MM.1S (cell line): ENCODE results near the gene LTB4R.

Experiments
- DNase-seq: peaks from one replicate; pipeline ENCODE4 v3.0.0-alpha.2; 2015
- H2AFZ ChIP-seq: fragments of 300-600 bp; sonication (generic); 2 replicates; pipeline ENCODE4 v1.6.0; 2016; ENCODE audit warnings: antibody characterized with exemption, low read length
- H3F3A ChIP-seq: fragments of 300-600 bp; sonication (generic); 2 replicates; pipeline ENCODE4 v1.6.1; 2016; ENCODE audit warnings: mild to moderate bottlenecking, antibody characterized with exemption, low read length, moderate library complexity, mixed read lengths; ENCODE audit not compliant: insufficient read depth
- H3K27ac ChIP-seq: fragments of 300-600 bp; sonication (generic); 2 replicates; pipeline ENCODE4 v1.5.1; 2016; ENCODE audit warnings: mild to moderate bottlenecking, low read length
- H3K27me3 ChIP-seq: fragments of 300-600 bp; sonication (generic); replicated peaks from 2 replicates; pipeline ENCODE4 v1.6.0; 2016; ENCODE audit warnings: low read length; ENCODE audit not compliant: insufficient read depth
- H3K36me3 ChIP-seq: fragments of 300-600 bp; sonication (generic); replicated peaks from 2 replicates; pipeline ENCODE4 v1.6.1; 2016; ENCODE audit warnings: mild to moderate bottlenecking, low read length, mixed read lengths; ENCODE audit not compliant: insufficient read depth
- H3K4me1 ChIP-seq: fragments of 300-600 bp; sonication (generic); 2 replicates; pipeline ENCODE4 v1.6.1; 2016; ENCODE audit warnings: low read length, mixed read lengths
- H3K4me2 ChIP-seq: fragments of 300-600 bp; sonication (generic); 2 replicates; pipeline ENCODE4 v1.6.0; 2016; ENCODE audit warnings: low read depth, low read length
- H3K4me3 ChIP-seq: fragments of 300-600 bp; sonication (generic); 2 replicates; pipeline ENCODE4 v1.5.1; 2016; ENCODE audit warnings: low read length, mixed read lengths
- H3K79me2 ChIP-seq: fragments of 300-600 bp; sonication (generic); 2 replicates; pipeline ENCODE4 v1.6.1; 2016; ENCODE audit warnings: mixed run types, low read length, mixed read lengths
- H3K9ac ChIP-seq: fragments of 300-600 bp; sonication (generic); 2 replicates; pipeline ENCODE4 v1.6.1; 2016; ENCODE audit warnings: low read length, mixed read lengths
- H3K9me2 ChIP-seq: fragments of 300-600 bp; sonication (generic); replicated peaks from 2 replicates; pipeline ENCODE4 v1.6.1; 2016; ENCODE audit warnings: mild to moderate bottlenecking, low read length, mixed read lengths; ENCODE audit not compliant: insufficient read depth
- H3K9me3 ChIP-seq: fragments of 300-600 bp; sonication (generic); replicated peaks from 2 replicates; pipeline ENCODE4 v1.6.1; 2016; ENCODE audit warnings: mild to moderate bottlenecking, low read length, mixed read lengths; ENCODE audit not compliant: insufficient read depth
- H4K20me1 ChIP-seq: fragments of 300-600 bp; sonication (generic); 2 replicates; pipeline ENCODE4 v1.6.1; 2016; ENCODE audit warnings: mild to moderate bottlenecking, low read length, moderate library complexity, mixed read lengths; ENCODE audit not compliant: insufficient read depth
- EZH2 ChIP-seq: fragments of 300-600 bp; sonication (generic); optimal IDR thresholded peaks from 2 replicates; pipeline ENCODE3; 2017; ENCODE audit warnings: low read depth, mild to moderate bottlenecking, antibody characterized with exemption, low read length, mixed read lengths
- EZH2phosphoT487 ChIP-seq: fragments of 300-600 bp; sonication (generic); IDR thresholded peaks from 2 replicates; pipeline ENCODE4 v1.6.1; 2018; ENCODE audit warnings: antibody characterized with exemption, low read length
- TF ChIP-seq, protein P1 (sequence below): fragments of 300-600 bp; sonication (generic); IDR thresholded peaks from 2 replicates; pipeline ENCODE4 v1.5.1; 2016; ENCODE audit warnings: antibody characterized with exemption, low read length, mixed read lengths

The LTB4R gene

DNA sequence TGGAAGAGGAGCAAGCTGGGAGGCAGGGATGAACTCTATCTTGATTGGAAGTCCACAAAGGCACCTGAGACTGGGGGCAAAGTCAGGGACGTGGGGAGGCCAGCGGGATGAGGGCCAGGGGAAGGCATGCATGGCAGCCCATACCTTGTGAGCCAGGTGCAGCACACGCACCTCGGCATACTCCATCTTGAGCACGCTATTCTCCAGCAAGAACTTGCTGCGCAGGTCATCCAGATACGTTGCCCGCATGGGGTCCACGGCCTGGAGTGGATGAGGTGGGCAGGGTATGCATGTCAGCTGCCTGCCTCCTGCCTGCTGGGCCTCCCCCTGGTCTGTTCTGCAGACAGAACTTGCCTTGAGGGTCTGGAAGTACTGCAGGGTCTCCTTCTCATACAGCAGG is 43.8 kb upstream of the LTB4R start:
- no peaks in the 10 kb centered on the region for H4K20me1 ChIP-seq
- no peak overlapping the region for H3K9ac ChIP-seq
- no peak for DNase-seq
- H3K27ac ChIP-seq = no peak overlapping the region
- H2AFZ ChIP-seq = no peak overlapping the region
- no peak for TF ChIP-seq EZH2phosphoT487
- TF ChIP-seq EZH2 = no peak
- TF ChIP-seq, protein P1, sequence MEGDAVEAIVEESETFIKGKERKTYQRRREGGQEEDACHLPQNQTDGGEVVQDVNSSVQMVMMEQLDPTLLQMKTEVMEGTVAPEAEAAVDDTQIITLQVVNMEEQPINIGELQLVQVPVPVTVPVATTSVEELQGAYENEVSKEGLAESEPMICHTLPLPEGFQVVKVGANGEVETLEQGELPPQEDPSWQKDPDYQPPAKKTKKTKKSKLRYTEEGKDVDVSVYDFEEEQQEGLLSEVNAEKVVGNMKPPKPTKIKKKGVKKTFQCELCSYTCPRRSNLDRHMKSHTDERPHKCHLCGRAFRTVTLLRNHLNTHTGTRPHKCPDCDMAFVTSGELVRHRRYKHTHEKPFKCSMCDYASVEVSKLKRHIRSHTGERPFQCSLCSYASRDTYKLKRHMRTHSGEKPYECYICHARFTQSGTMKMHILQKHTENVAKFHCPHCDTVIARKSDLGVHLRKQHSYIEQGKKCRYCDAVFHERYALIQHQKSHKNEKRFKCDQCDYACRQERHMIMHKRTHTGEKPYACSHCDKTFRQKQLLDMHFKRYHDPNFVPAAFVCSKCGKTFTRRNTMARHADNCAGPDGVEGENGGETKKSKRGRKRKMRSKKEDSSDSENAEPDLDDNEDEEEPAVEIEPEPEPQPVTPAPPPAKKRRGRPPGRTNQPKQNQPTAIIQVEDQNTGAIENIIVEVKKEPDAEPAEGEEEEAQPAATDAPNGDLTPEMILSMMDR = no peak
- no peaks in the 10 kb centered on the region for H3K9me2 ChIP-seq
- H3K79me2 ChIP-seq = 0 out of 2 replicates have a peak, but pooled peaks cover 5% of the 10 kb centered on the region
- H3F3A ChIP-seq = no peaks in the 10 kb centered on the region
- H3K4me1 ChIP-seq = peaks cover 8% of the 10 kb centered on the region
- no peaks in the 10 kb centered on the region for H3K9me3 ChIP-seq
- H3K36me3 ChIP-seq = no peaks in the 10 kb centered on the region
- H3K4me3 ChIP-seq = no peak overlapping the region
- H3K27me3 ChIP-seq = no peaks in the 10 kb centered on the region
- H3K4me2 ChIP-seq = no peak overlapping the region

DNA sequence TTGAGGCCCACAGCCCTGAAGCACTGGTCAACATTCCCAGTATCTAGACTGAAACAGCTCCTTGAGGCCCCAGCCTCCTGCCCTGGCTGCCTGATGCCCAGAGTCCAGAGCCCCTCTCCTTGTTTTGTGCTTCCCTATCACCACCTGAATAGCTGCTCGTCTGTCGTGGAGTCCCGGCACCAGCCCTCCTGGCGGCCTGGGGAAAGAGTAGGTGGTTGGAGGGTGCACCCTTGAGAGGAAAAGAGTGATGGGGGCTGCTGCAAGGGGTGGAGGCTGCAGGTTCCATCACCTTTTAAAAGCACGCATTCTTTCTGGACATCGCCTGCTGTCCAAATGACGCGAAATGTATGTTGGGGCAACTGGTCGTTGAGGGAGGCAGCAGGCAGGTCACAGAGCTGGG is 43.1 kb upstream of the LTB4R start:
- Histone ChIP-seq H3K79me2 (0 out of 2 replicates have a peak, but pooled peaks cover 5% of the 10 kb centered on the region), H3K4me3 (no peak overlapping the region), H2AFZ (no peak overlapping the region), H3F3A (no peaks in the 10 kb centered on the region), H3K9ac (no peak overlapping the region), H3K27ac (no peak overlapping the region), H3K36me3 (no peaks in the 10 kb centered on the region), H3K4me2 (no peak overlapping the region), H3K9me2 (no peaks in the 10 kb centered on the region), H3K27me3 (no peaks in the 10 kb centered on the region), H3K4me1 (peaks cover 10% of the 10 kb centered on the region), H3K9me3 (no peaks in the 10 kb centered on the region), H4K20me1 (no peaks in the 10 kb centered on the region)
- no peak for DNase-seq
- TF ChIP-seq EZH2 = no peak
- TF ChIP-seq, protein P1 = no peak
- no peak for TF ChIP-seq EZH2phosphoT487

- no peak overlapping the region for H3K27ac ChIP-seq
- no peak overlapping the region for H3K4me3 ChIP-seq
- no peaks in the 10 kb centered on the region for H3K9me2 ChIP-seq
- 0 out of 2 replicates have a peak, but pooled peaks cover 5% of the 10 kb centered on the region for H3K79me2 ChIP-seq
- TF ChIP-seq EZH2 (no peak), EZH2phosphoT487 (no peak)
- TF ChIP-seq, protein P1 = no peak
- H3K4me1 ChIP-seq = peaks cover 19% of the 10 kb centered on the region
- H3K9ac ChIP-seq = no peak overlapping the region
- 0 out of 2 replicates have a peak, but pooled peaks cover 6% of the 10 kb centered on the region for H3F3A ChIP-seq
- no peaks in the 10 kb centered on the region for H4K20me1 ChIP-seq
- H3K27me3 ChIP-seq = no peaks in the 10 kb centered on the region
- H3K36me3 ChIP-seq = no peaks in the 10 kb centered on the region
- no peak overlapping the region for H3K4me2 ChIP-seq
- DNase-seq = no peak
- no peak overlapping the region for H2AFZ ChIP-seq
- H3K9me3 ChIP-seq = no peaks in the 10 kb centered on the region
These were observed 41.9 kb upstream of the LTB4R start for GRCh38 chr14:24269368-24269767.
